OCI-LY7 (cell line): ENCODE results near the gene PCSK7. TPM values are rescaled to one million over a fixed set of nuclear protein-coding genes. Genes with fewer than 3 reads are reported as not detected.

ENCODE experiments used
- BruUV-seq: library from RNA; stranded (reverse); fragments of 400-500 nt; replicated peaks from 2 replicates; lab custom pipeline; 2021; lab: Mats Ljungman, UMichigan
- CTCF ChIA-PET: fragments of 300-600 bp; sonication (Branson Sonifier 250); formaldehyde crosslinking; loops from one replicate; lab custom pipeline; 2022; ENCODE audit warnings: antibody characterized with exemption; ENCODE audit not compliant: unreplicated experiment; lab: Charles Lee
- POLR2A ChIA-PET: fragments of 300-600 bp; sonication (Branson Sonifier 250); formaldehyde crosslinking; loops from one replicate; lab custom pipeline; 2022; ENCODE audit warnings: antibody characterized with exemption; lab: Charles Lee
- DNase-seq: peaks from one replicate; pipeline ENCODE4 v3.0.0-alpha.2; 2015; ENCODE audit warnings: low spot score
- H2AFZ ChIP-seq: fragments of 200-600 bp; sonication (generic), shearing (Covaris generic); 2 replicates; pipeline ENCODE4 v1.6.1; 2014; ENCODE audit warnings: mild to moderate bottlenecking, antibody characterized with exemption, low read length, moderate library complexity
- H3K27ac ChIP-seq: fragments of 200-600 bp; sonication (generic); 2 replicates; pipeline ENCODE4 v1.5.1; 2014; ENCODE audit warnings: mixed run types, low read depth, mild to moderate bottlenecking, moderate library complexity, low read length, inconsistent platforms; ENCODE audit not compliant: poor library complexity, severe bottlenecking
- H3K36me3 ChIP-seq: fragments of 200-600 bp; sonication (generic); 2 replicates; pipeline ENCODE4 v1.6.1; 2014; ENCODE audit warnings: mild to moderate bottlenecking, antibody characterized with exemption, low read length, moderate library complexity, mixed read lengths; ENCODE audit not compliant: insufficient read depth
- H3K4me1 ChIP-seq: fragments of 200-600 bp; sonication (generic); 2 replicates; pipeline ENCODE4 v1.5.1; 2014; ENCODE audit warnings: mild to moderate bottlenecking, low read length; ENCODE audit not compliant: insufficient read depth, poor library complexity, severe bottlenecking
- H3K4me2 ChIP-seq: fragments of 200-600 bp; sonication (generic); 2 replicates; pipeline ENCODE4 v1.6.1; 2014; ENCODE audit warnings: mild to moderate bottlenecking, low read length
- H3K4me3 ChIP-seq: fragments of 200-600 bp; sonication (generic); 2 replicates; pipeline ENCODE4 v1.5.1; 2014; ENCODE audit warnings: mild to moderate bottlenecking, low read depth, low read length; ENCODE audit not compliant: poor library complexity, severe bottlenecking
- H3K79me2 ChIP-seq: fragments of 200-600 bp; sonication (generic); 2 replicates; pipeline ENCODE4 v1.6.1; 2016; ENCODE audit warnings: low read depth, mild to moderate bottlenecking, low read length, moderate library complexity, mixed read lengths; ENCODE audit not compliant: insufficient read depth
- H3K9me2 ChIP-seq: fragments of 200-600 bp; sonication (generic); 2 replicates; pipeline ENCODE4 v1.6.1; 2016; ENCODE audit warnings: mild to moderate bottlenecking, low read length, mixed read lengths; ENCODE audit not compliant: insufficient read depth
- H3K9me3 ChIP-seq: fragments of 200-600 bp; sonication (generic); 2 replicates; pipeline ENCODE4 v1.6.1; 2014; ENCODE audit warnings: mild to moderate bottlenecking, mixed run types, low read length, mixed read lengths
- H4K20me1 ChIP-seq: fragments of 200-600 bp; sonication (generic); 2 replicates; pipeline ENCODE4 v1.6.1; 2014; ENCODE audit warnings: mild to moderate bottlenecking, antibody characterized with exemption, low read length, moderate library complexity, mixed read lengths; ENCODE audit not compliant: insufficient read depth
- CTCF ChIP-seq: fragments of 200-600 bp; sonication (generic); conservative IDR thresholded peaks from 2 replicates; pipeline ENCODE4 v1.5.1; 2014; ENCODE audit warnings: mild to moderate bottlenecking, antibody characterized with exemption, low read length, moderate library complexity, mixed read lengths
- EZH2phosphoT487 ChIP-seq: fragments of 200-600 bp; sonication (generic); IDR thresholded peaks from 2 replicates; pipeline ENCODE4 v1.6.1; 2018; ENCODE audit warnings: low read depth, borderline replicate concordance, mild to moderate bottlenecking, mixed run types, antibody characterized with exemption, low read length, moderate library complexity, mixed read lengths
- intact Hi-C: fragments of 100-400 bp; cut with micrococcal nuclease; formaldehyde crosslinking; loops from one replicate; pipeline ENCODE4 v1.10.0; 2022; ENCODE audit not compliant: unreplicated experiment
- total RNA-seq, 2 experiments: library from RNA; depleted of rRNA in 1 of 2; stranded (reverse); fragments of >200 nt in 1 of 2; shearing (Covaris generic) in 1 of 2; gene quantifications; 2 replicates each; pipeline ENCODE4 v1.2.3, GENCODE V29; 2014 to 2022

Gene PCSK7
- total RNA-seq, 2 experiments from 2014 or later = 44.1 to 91.2 TPM

GRCh38 chr11:117232092-117232878, 412 bp upstream of the PCSK7 start, which contains the start of gene RNF214:
Gene RNF214 (plus strand): TSS chr11:117232671. CDS start chr11:117234273, 1,602 bp downstream.
- ChIA-PET POLR2A (interaction anchor here (1.3 to 3.3 kb wide), 3 partner anchors 53 to 445 kb away, joined by 3 to 30 read pairs (median 8); partner anchors contain the start of genes PAFAH1B2, SIDT2 and ZPR1), CTCF (no interaction called here)
- H3K27ac ChIP-seq = peak within 1 kb of the TSS; percentile 84
- no peaks in the 10 kb centered on the region for H4K20me1 ChIP-seq
- peak within 1 kb of the TSS; percentile 100 for H2AFZ ChIP-seq
- DNase-seq = peak; percentile 88
- H3K9me3 ChIP-seq = no peaks in the 10 kb centered on the region
- H3K79me2 ChIP-seq = peaks cover 37% of the 10 kb centered on the region
- H3K4me1 ChIP-seq = peaks cover 35% of the 10 kb centered on the region
- intact Hi-C loops = loop anchor here (1.0 to 5.0 kb wide), 5 partner anchors 54 to 460 kb away; partner anchors contain the start of genes BUD13, CEP164, PAFAH1B2 and SIDT2
- peak within 1 kb of the TSS; percentile 99 for H3K4me3 ChIP-seq
- TF ChIP-seq CTCF = peak; percentile 83
- TF ChIP-seq EZH2phosphoT487 = no peak
- H3K9me2 ChIP-seq = no peaks in the 10 kb centered on the region
- peaks cover 31% of the 10 kb centered on the region for H3K36me3 ChIP-seq
- peak within 1 kb of the TSS; percentile 96 for H3K4me2 ChIP-seq
- no TSS peak for BruUV-seq

DNA sequence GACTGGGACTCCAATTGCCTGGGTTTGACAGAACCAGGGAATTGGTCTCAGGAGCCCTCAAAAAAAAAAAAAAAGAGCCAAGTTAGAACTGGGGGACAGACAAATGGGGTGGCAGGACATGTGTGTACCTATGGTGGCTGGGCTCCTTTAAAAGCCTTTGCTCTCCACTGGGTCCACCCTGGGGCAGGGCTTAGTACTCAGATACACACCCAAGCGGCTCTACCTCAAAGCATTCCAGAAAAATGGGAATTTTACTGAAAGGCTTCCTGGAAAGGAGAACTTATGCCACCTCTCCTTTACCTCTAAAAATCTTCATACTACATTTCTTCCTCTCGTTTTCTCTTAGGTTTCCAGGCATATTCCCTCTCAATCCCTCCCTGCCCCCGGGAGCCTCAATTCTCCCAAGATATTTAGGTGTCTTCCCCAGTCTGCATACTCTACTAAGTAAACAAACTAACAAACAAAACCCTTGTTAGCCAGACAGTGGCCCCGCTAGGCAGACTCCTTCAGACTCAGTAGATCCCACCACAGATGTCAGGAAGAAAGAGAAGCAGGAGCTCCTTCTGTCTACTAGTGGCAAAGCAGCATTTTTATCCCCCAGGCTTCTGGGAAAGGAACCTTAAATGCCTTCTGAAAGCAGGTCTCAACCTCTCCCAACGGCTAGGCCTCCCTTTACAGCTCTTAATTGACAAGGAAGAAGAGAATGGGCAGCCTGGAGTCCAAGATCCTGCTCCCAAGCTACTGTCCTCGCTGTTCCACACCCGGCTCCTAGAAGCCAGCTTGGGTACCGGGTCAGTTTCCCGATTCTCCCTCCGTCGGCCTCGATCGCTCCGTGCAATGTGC, 653 bp downstream of the PCSK7 start:
- H3K4me2 ChIP-seq = peak overlapping the region; percentile 90
- intact Hi-C loops = loop anchor here (5.0 kb wide), 3 partner anchors 89 to 459 kb away; partner anchors contain the start of genes BUD13, PAFAH1B2 and ZPR1
- DNase-seq = peak; percentile 16
- H3K9me2 ChIP-seq = no peaks in the 10 kb centered on the region
- no peaks in the 10 kb centered on the region for H4K20me1 ChIP-seq
- peaks cover 33% of the 10 kb centered on the region for H3K36me3 ChIP-seq
- ChIA-PET POLR2A (interaction anchor here (0.6 to 3.3 kb wide), 11 partner anchors 9 to 603 kb away, joined by 3 to 30 read pairs (median 3); partner anchors contain the start of genes PAFAH1B2, SIDT2 and ZPR1), CTCF (interaction anchor here (0.6 kb wide), 1 partner anchor 57 kb away, joined by 7 read pairs; no protein-coding TSS in a partner anchor)
- H3K4me1 ChIP-seq = peaks cover 39% of the 10 kb centered on the region
- TF ChIP-seq EZH2phosphoT487 (no peak), CTCF (no peak)
- BruUV-seq = no TSS peak
- H3K79me2 ChIP-seq = peaks cover 37% of the 10 kb centered on the region
- no peaks in the 10 kb centered on the region for H3K9me3 ChIP-seq
- H3K27ac ChIP-seq = peak overlapping the region; percentile 84
- H3K4me3 ChIP-seq = peak overlapping the region; percentile 99
- peak overlapping the region; percentile 100 for H2AFZ ChIP-seq
